GM19324 (cell line): Measurements from ENCODE around the gene ECT2L.
"Not testable (repeated sequence)": the region's sequence is repeated elsewhere in the genome, so short reads cannot be mapped to it uniquely, and the experiment has no call there.

ENCODE experiments used
- ATAC-seq: cut with Tn5 transposase; IDR thresholded peaks from one replicate; pipeline ENCODE4 v1.9.1; 2021; ENCODE audit warnings: mild to moderate bottlenecking, moderate library complexity; ENCODE audit not compliant: unreplicated experiment, low FRiP score

The ECT2L gene

DNA sequence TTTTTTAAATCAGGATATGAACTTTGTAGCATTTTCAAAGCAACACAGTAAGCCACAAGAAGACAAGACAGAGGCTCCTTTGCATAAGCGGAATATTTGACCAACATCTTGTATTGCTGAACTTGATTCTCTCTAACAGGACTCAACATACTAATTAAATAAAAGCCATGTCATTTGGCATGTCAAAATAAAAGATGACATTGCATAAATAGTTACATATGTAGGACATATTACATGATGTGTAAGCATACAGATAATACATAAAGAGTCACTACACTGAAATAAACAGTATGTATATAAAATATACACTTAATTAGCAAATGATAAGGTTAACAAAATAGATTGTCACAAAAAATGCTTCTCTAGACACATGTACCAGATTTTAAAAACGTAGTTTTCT is 129.9 kb downstream of the ECT2L start:
- ATAC-seq, result no peak

- no peak for ATAC-seq
These were observed 130.7 kb downstream of the ECT2L start for GRCh38 chr6:138926579-138926978.

- no peak for ATAC-seq
These were observed 135.8 kb downstream of the ECT2L start for GRCh38 chr6:138931660-138932059.

DNA sequence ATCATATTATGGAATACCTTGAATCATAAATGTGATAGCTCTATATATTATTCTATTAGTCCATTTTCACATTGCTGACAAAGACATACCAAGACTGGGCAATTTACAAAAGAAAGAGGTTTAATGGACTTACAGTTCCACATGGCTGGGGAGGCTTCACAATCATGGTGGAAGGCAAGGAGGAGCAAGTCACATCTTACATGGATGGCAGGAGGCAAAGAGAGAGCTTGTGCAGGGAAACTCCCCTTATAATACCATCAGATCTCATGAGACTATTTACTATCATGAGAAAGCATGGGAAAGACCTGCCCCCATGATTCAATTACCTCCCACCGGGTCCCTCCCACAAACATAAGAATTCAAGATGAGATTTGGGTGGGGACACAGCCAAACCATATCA is 141.0 kb downstream of the ECT2L start:
- not testable (repeated sequence) for ATAC-seq

- ATAC-seq, result no peak
These were observed 147.3 kb downstream of the ECT2L start for GRCh38 chr6:138943089-138943625.

DNA sequence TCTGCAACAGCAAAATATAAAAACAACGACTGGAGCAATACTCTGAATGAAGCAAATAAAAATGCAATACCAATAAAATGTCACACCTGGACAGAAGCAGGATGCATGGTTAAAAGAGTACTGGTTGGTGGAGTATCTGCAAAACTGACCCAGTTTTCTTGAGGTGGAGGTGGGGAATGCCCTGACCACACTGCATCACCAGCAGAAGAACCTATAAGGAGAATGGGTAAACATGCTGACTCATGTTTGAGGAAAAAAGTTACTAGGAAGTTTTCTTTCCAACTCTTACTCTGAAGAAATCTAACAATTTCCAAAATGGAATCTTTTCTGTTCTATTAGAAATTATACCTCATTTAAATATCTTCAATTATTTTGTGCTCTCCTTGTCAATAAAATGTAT is 148.5 kb downstream of the ECT2L start:
- ATAC-seq, result no peak

DNA sequence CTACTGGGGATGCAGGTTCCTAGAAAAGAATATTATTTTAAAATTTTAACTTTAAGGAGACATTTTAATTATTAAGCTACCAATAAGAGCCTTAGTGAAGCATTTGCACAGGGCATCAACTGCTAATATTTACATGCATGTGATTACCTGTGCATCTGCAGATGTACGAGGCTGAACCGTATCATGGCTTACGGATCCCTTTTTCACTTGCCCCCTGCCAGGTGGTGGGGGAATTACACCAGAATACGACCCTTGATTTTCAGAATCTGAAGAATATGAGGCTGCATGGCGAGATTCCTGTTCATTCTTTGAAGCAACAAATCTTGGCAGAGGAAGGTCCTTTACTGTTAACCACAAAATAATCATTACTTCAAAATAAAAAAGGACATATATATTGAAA is 149.5 kb downstream of the ECT2L start:
- no peak for ATAC-seq

DNA sequence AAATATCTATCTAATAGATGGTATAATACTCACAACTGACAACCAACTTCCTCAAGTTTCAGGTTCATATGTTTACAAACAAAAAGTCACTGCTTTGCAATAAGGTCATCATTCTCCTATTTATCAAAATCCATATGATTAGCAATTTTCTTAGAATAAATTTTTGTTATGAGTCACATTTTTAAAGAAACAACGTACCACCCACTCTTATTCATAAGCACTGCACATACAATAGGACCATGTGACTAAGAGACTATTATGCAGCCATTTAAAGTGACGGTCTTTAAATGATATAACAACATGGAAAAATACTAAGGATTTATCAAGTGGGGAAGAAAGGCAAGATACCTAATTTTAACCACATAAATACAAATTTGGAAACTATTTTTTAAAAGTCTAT is 152.1 kb downstream of the ECT2L start:
- ATAC-seq, result no peak

GRCh38 chr6:138948546-138949179 is 152.8 kb downstream of the ECT2L start:
- no peak for ATAC-seq

DNA sequence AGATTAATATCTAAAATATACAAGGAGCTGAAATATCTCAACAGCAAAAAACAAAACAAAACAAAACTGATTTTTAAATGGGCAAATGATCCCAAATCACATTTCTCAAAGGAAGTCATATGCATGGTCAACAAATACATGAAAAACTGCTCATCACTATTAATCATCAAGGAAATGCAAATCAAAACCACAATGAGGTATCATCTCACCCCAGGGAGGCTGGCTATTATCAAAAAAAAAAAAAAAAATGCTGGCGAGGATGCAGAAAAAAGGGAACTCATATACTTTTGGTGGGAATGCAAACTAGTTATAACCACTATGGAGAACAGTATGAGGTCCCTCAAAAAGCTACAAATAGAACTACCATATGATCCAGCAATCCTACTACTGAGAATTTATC is 157.6 kb downstream of the ECT2L start:
- ATAC-seq, result no peak
